ENCODE measurements around the gene ZGPAT. TPM values are rescaled to one million over a fixed set of nuclear protein-coding genes. Genes with fewer than 3 reads are reported as not detected.

Gene ZGPAT
- total RNA-seq, 4 donors from 2014 or later = 29.1 to 346 (median 76.5) TPM

GRCh38 chr20:63741354-63741675 lies 33.5 kb downstream of the ZGPAT start:
- in situ Hi-C loops (cut with MboI; ENCODE audit: low pct_ligation_motif_present in 1 of 4, low pct_unique_long_range_greater_than_20kb in 1 of 4, low sequenced_read_pairs in 3 of 4) (no loop called here), intact Hi-C loops (cut with DNase I; ENCODE audit: low total_unique reads) (no loop called here)
- Histone ChIP-seq H3K27me3 (no peaks in the 10 kb centered on the region), H3K36me3 (no peaks in the 10 kb centered on the region), H3K4me1 (peaks cover 33 to 47% (median 43%) of the 10 kb centered on the region in 4 donors), H3K27ac (peak overlapping the region; percentile 89 to 98 (median 91)), H3K9me3 (no peaks in the 10 kb centered on the region), H3K4me3 (peak overlapping the region in 2 of 4 donors; percentile 63 to 72)
- no peak for DNase-seq
- no peak for TF ChIP-seq EP300 (IDR thresholded peaks at IDR 0.05; ENCODE audit: low read depth)
- no peak for TF ChIP-seq CTCF (IDR thresholded peaks at IDR 0.05)
- 64% methylated on average over 3 of the region's 6 CpGs; no CpG with 5 or more reads in 1 of the 2 donors for WGBS, 2 donors (ENCODE audit: low coverage in 1 of 2)

GRCh38 chr20:63741676-63742380 lies 34.0 kb downstream of the ZGPAT start:
- peak overlapping the region; percentile 89 to 98 (median 91) for H3K27ac ChIP-seq
- no peak for DNase-seq
- WGBS, 2 donors (ENCODE audit: low coverage in 1 of 2) = 81% methylated on average over 26 of the region's 30 CpGs; no CpG with 5 or more reads in 1 of the 2 donors
- H3K36me3 ChIP-seq = no peaks in the 10 kb centered on the region
- no peaks in the 10 kb centered on the region for H3K27me3 ChIP-seq
- H3K9me3 ChIP-seq = no peaks in the 10 kb centered on the region
- TF ChIP-seq CTCF (IDR thresholded peaks at IDR 0.05) (no peak), POLR2AphosphoS5 (IDR thresholded peaks at IDR 0.05) (no peak), EP300 (IDR thresholded peaks at IDR 0.05; ENCODE audit: low read depth) (no peak), POLR2A (IDR thresholded peaks at IDR 0.05) (no peak)
- peaks cover 33 to 42% (median 38%) of the 10 kb centered on the region in 4 donors for H3K4me1 ChIP-seq
- in situ Hi-C loops (cut with MboI; ENCODE audit: low pct_ligation_motif_present in 1 of 4, low pct_unique_long_range_greater_than_20kb in 1 of 4, low sequenced_read_pairs in 3 of 4) (no loop called here), intact Hi-C loops (cut with DNase I; ENCODE audit: low total_unique reads) (no loop called here)
- no peak overlapping the region for H3K4me3 ChIP-seq

GRCh38 chr20:63742381-63743024 lies 34.7 kb downstream of the ZGPAT start:
- intact Hi-C loops (cut with DNase I; ENCODE audit: low total_unique reads) (no loop called here), in situ Hi-C loops (cut with MboI; ENCODE audit: low pct_ligation_motif_present in 1 of 4, low pct_unique_long_range_greater_than_20kb in 1 of 4, low sequenced_read_pairs in 3 of 4) (no loop called here)
- Histone ChIP-seq H3K4me3 (no peak overlapping the region), H3K27me3 (no peaks in the 10 kb centered on the region), H3K27ac (no peak overlapping the region), H3K4me1 (peaks cover 27 to 35% (median 32%) of the 10 kb centered on the region in 4 donors), H3K36me3 (no peaks in the 10 kb centered on the region), H3K9me3 (no peaks in the 10 kb centered on the region)
- no peak for DNase-seq
- TF ChIP-seq POLR2A (IDR thresholded peaks at IDR 0.05) (no peak), POLR2AphosphoS5 (IDR thresholded peaks at IDR 0.05) (no peak), CTCF (IDR thresholded peaks at IDR 0.05) (no peak), EP300 (IDR thresholded peaks at IDR 0.05; ENCODE audit: low read depth) (no peak)
- WGBS, 2 donors (ENCODE audit: low coverage in 1 of 2) = 85% methylated on average over 24 of the region's 37 CpGs; no CpG with 5 or more reads in 1 of the 2 donors

- H3K27ac ChIP-seq = no peak overlapping the region
- H3K4me3 ChIP-seq = no peak overlapping the region
- H3K4me1 ChIP-seq = peaks cover 18 to 26% (median 23%) of the 10 kb centered on the region in 4 donors
- H3K9me3 ChIP-seq = no peaks in the 10 kb centered on the region
- WGBS, 2 donors (ENCODE audit: low coverage in 1 of 2) = 90 to 92% methylated on average over 5 to 31 of the region's 31 CpGs
- in situ Hi-C loops (cut with MboI; ENCODE audit: low pct_ligation_motif_present in 1 of 4, low pct_unique_long_range_greater_than_20kb in 1 of 4, low sequenced_read_pairs in 3 of 4) (no loop called here), intact Hi-C loops (cut with DNase I; ENCODE audit: low total_unique reads) (no loop called here)
- H3K36me3 ChIP-seq = no peaks in the 10 kb centered on the region
- DNase-seq = no peak
- H3K27me3 ChIP-seq = no peaks in the 10 kb centered on the region
- TF ChIP-seq POLR2A (IDR thresholded peaks at IDR 0.05) (no peak), EP300 (IDR thresholded peaks at IDR 0.05; ENCODE audit: low read depth) (no peak), POLR2AphosphoS5 (IDR thresholded peaks at IDR 0.05) (no peak), CTCF (IDR thresholded peaks at IDR 0.05) (no peak)
Observed at GRCh38 chr20:63743210-63743970, 35.6 kb downstream of the ZGPAT start.

Data from transverse colon (tissue), 4 donors.